AG09309 (cell line): ENCODE results near the gene RALA.
"Not testable (repeated sequence)": the region's sequence is repeated elsewhere in the genome, so short reads cannot be mapped to it uniquely, and the experiment has no call there.

Experiments
- DNase-seq: peaks from one replicate; pipeline ENCODE4 v3.0.0-alpha.2; 2010; ENCODE audit warnings: low read depth
- H3K4me3 ChIP-seq: 2 replicates; pipeline ENCODE4 v1.5.1; 2011; ENCODE audit warnings: mild to moderate bottlenecking, low read depth, low read length, moderate library complexity; ENCODE audit not compliant: control insufficient read depth
- TF ChIP-seq, protein P1 (sequence below): IDR thresholded peaks from 2 replicates; pipeline ENCODE4 v1.5.1; 2011; ENCODE audit warnings: mild to moderate bottlenecking, low read depth, low read length, inconsistent platforms; ENCODE audit not compliant: insufficient read depth, control insufficient read depth; ENCODE audit errors: missing control alignments

The RALA gene

DNA sequence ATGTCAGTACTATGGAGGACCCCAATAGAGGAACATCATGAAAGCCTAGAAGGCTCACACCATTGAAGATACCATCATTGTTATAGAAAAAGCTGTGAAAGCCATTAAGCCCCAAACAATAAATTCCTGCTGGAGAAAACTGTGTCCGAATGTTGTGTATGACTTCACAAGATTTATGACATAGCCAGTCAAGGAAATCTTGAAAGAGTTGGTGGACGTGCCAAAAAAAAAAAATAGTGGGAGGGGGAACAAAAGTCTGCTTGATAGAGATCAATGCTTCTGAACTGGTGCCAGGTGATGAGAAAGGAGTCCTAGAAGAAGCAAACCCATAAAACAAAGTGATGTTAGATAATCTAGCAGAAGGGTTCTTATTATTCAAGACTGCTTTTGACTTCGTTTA lies 41.2 kb downstream of the RALA start:
- DNase-seq, result no peak
- TF ChIP-seq, protein P1, sequence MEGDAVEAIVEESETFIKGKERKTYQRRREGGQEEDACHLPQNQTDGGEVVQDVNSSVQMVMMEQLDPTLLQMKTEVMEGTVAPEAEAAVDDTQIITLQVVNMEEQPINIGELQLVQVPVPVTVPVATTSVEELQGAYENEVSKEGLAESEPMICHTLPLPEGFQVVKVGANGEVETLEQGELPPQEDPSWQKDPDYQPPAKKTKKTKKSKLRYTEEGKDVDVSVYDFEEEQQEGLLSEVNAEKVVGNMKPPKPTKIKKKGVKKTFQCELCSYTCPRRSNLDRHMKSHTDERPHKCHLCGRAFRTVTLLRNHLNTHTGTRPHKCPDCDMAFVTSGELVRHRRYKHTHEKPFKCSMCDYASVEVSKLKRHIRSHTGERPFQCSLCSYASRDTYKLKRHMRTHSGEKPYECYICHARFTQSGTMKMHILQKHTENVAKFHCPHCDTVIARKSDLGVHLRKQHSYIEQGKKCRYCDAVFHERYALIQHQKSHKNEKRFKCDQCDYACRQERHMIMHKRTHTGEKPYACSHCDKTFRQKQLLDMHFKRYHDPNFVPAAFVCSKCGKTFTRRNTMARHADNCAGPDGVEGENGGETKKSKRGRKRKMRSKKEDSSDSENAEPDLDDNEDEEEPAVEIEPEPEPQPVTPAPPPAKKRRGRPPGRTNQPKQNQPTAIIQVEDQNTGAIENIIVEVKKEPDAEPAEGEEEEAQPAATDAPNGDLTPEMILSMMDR, result no peak
- no peak overlapping the region for H3K4me3 ChIP-seq

DNA sequence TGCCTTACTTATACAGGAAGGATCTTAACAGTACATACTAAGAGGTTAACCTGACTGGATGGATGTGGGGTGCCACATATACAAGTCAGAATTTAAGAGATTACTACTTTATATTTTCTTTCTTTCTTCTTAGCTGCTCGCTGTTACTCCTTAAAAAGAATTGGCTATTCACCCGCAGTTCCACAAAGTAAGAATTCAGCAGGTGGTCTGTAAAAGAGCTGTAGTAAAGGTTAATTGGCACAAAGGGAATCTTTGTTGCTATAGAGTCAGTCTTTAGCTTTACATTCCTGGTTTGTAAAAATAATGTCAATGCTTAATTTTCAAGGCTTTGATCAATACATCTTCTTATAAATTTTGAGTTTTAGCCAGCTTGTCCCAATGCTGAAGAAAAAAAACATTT lies 43.2 kb downstream of the RALA start:
- TF ChIP-seq, protein P1, result no peak
- no peak for DNase-seq
- no peak overlapping the region for H3K4me3 ChIP-seq

DNA sequence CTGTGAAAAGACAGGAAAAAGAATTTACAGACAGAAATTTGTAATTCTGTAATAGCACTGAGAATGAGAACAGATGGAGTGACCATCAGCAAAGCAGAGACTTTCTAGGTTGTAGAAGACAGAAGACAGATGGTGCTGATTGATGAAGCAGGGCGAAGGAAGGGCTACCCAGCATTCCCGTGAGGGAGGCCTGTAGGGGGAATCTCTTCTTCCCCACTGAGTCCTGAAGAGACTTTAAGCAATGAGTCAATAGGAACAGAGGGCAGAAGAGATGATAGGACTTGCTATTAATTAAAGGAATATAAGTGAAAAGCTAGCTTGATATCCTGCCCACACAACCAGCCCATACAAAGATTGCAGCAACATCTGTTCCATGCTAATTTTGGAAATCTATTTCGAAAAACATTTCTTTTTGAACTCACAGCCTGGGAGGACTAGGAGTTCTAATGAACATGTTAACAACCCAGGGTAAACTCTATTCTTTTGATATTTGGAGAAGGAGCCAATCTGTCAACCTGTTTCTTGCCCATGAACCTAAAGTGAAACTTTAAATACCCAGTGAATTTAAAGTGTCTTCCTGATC lies 44.1 kb downstream of the RALA start:
- DNase-seq, result no peak
- TF ChIP-seq, protein P1, result no peak
- no peak overlapping the region for H3K4me3 ChIP-seq

DNA sequence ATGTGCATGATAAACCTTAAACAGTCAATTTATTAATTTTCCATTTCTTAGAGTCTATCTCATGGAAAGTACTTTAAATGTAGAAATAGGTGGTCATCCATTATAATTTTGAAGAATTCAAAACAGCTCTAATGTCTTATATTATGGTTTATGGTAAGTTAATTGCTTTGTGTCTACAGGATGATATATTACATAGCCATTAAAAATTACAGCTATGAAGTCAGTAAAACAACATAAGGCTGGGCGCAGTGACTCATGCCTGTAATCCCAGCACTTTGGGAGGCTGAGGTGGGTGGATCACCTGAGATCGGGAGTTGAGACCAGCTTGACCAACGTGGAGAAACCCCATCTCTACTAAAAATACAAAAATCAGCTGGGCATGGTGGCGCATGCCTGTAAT lies 44.9 kb downstream of the RALA start:
- not testable (repeated sequence) for H3K4me3 ChIP-seq, DNase-seq

DNA sequence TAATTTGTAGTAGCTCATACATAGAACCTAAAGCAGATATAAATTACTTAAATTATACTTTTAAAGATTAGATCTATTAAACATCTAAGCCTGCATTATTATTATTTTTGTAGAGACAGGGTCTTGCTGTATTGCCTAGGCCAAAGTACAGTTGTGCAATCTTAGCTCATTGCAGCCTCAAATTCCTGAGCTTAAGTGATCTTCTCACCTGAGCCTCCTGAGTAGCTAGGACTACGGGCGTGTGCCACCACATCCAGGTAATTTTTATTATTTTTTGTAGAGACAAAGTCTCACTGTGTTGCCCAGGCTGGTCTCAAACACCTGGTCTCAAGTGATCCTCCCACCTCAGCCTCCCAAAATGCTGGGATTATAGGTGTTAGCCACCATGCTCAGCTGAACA lies 46.7 kb downstream of the RALA start:
- H3K4me3 ChIP-seq, result no peak overlapping the region
- TF ChIP-seq, protein P1, result no peak
- no peak for DNase-seq

DNA sequence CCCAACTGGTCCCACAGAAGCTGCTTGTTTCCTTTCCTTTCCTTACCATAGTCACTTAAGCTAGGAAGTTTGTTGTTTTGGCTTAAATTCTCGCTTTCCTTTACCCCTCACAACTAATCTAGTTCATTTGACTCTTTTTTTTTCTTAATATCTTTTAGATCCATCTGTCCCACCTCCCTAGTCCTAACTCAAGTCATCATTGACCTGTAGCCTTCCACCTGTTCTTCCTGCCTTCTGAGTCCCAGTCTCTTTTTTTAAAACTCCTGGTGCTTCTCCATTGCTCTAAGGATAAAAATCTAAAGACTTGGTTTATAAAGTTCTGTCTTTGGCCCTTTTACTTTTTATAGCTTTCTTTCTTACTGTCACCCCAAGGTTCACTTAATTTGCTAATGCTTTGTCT lies 47.6 kb downstream of the RALA start:
- no peak overlapping the region for H3K4me3 ChIP-seq
- DNase-seq, result no peak
- TF ChIP-seq, protein P1, result no peak

DNA sequence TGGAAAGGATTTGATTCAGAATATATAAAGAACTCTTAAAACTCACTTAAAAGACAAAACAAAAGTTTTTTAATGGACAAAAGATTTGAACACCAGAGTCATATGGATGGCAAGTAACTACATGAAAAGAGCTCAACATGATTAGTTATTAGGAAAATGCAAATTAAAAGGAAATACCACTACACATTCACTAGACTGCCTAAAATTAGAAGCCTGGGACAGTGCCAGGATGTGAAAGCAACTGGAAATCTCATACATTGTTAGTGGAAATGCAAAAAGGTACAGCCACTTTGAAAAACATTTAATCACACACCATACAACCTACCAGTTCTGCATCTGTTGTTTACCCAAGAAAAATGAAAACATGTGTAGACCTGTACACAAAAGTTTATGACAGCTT lies 48.8 kb downstream of the RALA start:
- DNase-seq, result no peak
- no peak overlapping the region for H3K4me3 ChIP-seq
- TF ChIP-seq, protein P1, result no peak
